ENCODE measurements around the gene APOOL. TPM values are rescaled to one million over a fixed set of nuclear protein-coding genes. Genes with fewer than 3 reads are reported as not detected.

APOOL gene
- total RNA-seq, 4 donors from 2014 or later = 15.0 to 29.7 (median 23.8) TPM

DNA sequence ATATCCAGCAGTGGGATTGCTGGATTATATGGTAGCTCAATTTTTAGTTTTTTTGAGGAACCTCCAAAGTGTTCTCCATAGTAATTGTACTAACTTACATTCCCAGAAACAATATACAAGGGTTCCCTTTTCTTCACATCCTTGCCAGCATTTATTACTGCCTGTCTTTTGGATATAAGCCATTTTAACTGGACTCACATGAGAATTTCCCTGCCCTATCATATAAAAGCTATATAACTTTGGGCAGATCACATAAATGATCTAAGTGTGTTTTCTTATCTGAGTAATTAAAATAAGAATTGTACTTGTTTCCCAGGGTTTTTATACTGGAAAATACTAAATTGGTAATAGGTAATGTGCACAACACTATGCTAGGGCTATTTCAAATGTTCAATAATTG lies 25.4 kb downstream of the APOOL start:
- Histone ChIP-seq H3K27ac (no peak overlapping the region), H3K4me1 (peaks cover 7 to 9% of the 10 kb centered on the region in 2 donors), H3K4me3 (no peak overlapping the region), H3K9me3 (no peaks in the 10 kb centered on the region), H3K36me3 (no peaks in the 10 kb centered on the region), H3K27me3 (no peaks in the 10 kb centered on the region)
- no peak for DNase-seq
- no peak for TF ChIP-seq CTCF (IDR thresholded peaks at IDR 0.05 in 4 of 5, conservative IDR thresholded peaks at IDR 0.05 in 1 of 5)
- TF ChIP-seq POLR2A (IDR thresholded peaks at IDR 0.05) = no peak
- no peak for ATAC-seq
- intact Hi-C loops (cut with DNase I; ENCODE audit: low total_unique reads) = no loop called here
- in situ Hi-C loops (cut with MboI; ENCODE audit: low sequenced_read_pairs in 4 of 4) = no loop called here

DNA sequence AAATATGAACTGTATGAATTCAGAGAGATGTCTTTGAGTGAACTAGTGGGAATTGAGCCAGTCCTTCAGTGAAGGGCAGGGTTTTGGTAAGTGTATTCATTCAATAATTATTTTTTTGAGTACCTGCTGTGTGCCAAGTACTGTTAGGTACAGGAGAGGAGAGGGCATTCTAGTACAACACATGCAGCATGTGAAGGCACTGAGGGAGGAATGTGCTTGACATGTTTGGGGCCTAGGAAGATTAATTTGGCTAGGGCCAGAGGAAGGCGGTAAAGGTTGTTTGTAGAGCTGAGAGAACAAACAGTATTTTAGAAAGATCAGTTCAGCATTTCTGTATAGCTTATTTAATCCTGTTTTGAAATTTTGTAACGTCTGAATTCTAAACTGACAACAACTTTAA lies 27.8 kb downstream of the APOOL start:
- Histone ChIP-seq H3K36me3 (no peaks in the 10 kb centered on the region), H3K27me3 (no peaks in the 10 kb centered on the region), H3K4me1 (no peaks in the 10 kb centered on the region), H3K4me3 (no peak overlapping the region), H3K9me3 (no peaks in the 10 kb centered on the region), H3K27ac (no peak overlapping the region)
- intact Hi-C loops (cut with DNase I; ENCODE audit: low total_unique reads) = no loop called here
- TF ChIP-seq POLR2A (IDR thresholded peaks at IDR 0.05) (no peak), CTCF (IDR thresholded peaks at IDR 0.05 in 4 of 5, conservative IDR thresholded peaks at IDR 0.05 in 1 of 5) (no peak)
- DNase-seq = no peak
- in situ Hi-C loops (cut with MboI; ENCODE audit: low sequenced_read_pairs in 4 of 4) = no loop called here
- ATAC-seq = no peak

DNA sequence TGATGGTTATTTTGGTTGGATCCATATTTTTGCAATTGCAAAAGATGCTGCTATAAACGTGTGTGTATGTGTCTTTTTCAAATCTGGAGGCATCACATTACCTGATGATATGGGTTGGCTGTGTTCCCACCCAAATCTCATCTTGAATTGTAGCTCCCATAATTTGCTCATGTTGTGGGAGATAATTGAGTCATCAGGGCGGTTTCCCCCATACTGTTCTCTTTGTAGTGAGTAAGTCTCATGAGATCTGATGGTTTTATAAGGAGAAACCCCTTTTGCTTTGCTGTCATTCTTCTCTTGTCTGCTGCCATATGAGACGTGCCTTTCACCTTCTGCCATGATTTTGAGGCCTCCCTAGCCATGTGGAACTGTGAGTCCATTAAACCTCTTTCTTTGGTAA lies 33.4 kb downstream of the APOOL start:
- Histone ChIP-seq H3K36me3 (no peaks in the 10 kb centered on the region), H3K27me3 (no peaks in the 10 kb centered on the region), H3K27ac (no peak overlapping the region), H3K4me3 (no peak overlapping the region), H3K4me1 (no peaks in the 10 kb centered on the region), H3K9me3 (no peaks in the 10 kb centered on the region)
- no peak for TF ChIP-seq CTCF (IDR thresholded peaks at IDR 0.05 in 4 of 5, conservative IDR thresholded peaks at IDR 0.05 in 1 of 5)
- TF ChIP-seq POLR2A (IDR thresholded peaks at IDR 0.05) = no peak
- in situ Hi-C loops (cut with MboI; ENCODE audit: low sequenced_read_pairs in 4 of 4) = no loop called here
- DNase-seq (no peak), ATAC-seq (no peak)
- intact Hi-C loops (cut with DNase I; ENCODE audit: low total_unique reads) = no loop called here

GRCh38 chrX:85051627-85052026 lies 48.0 kb downstream of the APOOL start:
- Histone ChIP-seq H3K4me3 (no peak overlapping the region), H3K4me1 (no peaks in the 10 kb centered on the region), H3K27ac (peak overlapping the region in 1 of 4 donors; percentile 18), H3K27me3 (no peaks in the 10 kb centered on the region), H3K9me3 (no peaks in the 10 kb centered on the region), H3K36me3 (no peaks in the 10 kb centered on the region)
- intact Hi-C loops (cut with DNase I; ENCODE audit: low total_unique reads) = loop anchor here (10.0 kb wide), 1 partner anchor 327 kb away; no protein-coding TSS in a partner anchor
- in situ Hi-C loops (cut with MboI; ENCODE audit: low sequenced_read_pairs in 4 of 4) = no loop called here
- TF ChIP-seq CTCF (IDR thresholded peaks at IDR 0.05 in 4 of 5, conservative IDR thresholded peaks at IDR 0.05 in 1 of 5) = no peak
- TF ChIP-seq POLR2A (IDR thresholded peaks at IDR 0.05) = no peak
- ATAC-seq = no peak
- no peak for DNase-seq

DNA sequence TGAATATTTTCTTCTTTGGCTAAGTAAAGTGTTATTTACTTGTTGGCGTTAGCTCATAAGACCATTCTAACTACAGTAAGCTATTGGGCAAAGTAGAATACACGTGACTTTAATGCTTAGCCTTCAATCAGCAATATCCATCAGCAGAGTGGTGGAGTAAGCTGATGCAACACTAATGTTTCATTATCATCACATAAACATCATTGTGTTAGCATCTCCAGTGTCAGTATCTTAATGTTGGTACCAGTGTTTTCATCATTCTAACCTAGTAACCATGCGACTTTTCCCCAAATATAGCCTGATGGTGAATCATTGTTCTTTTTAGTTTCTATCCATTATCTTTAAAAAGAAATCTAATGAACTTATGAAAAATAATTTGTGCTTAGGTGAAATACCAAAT lies 48.5 kb downstream of the APOOL start:
- in situ Hi-C loops (cut with MboI; ENCODE audit: low sequenced_read_pairs in 4 of 4) = no loop called here
- DNase-seq (no peak), ATAC-seq (no peak)
- Histone ChIP-seq H3K4me1 (no peaks in the 10 kb centered on the region), H3K27me3 (no peaks in the 10 kb centered on the region), H3K4me3 (no peak overlapping the region), H3K9me3 (no peaks in the 10 kb centered on the region), H3K36me3 (no peaks in the 10 kb centered on the region), H3K27ac (peak overlapping the region in 1 of 4 donors; percentile 18)
- TF ChIP-seq POLR2A (IDR thresholded peaks at IDR 0.05) = no peak
- intact Hi-C loops (cut with DNase I; ENCODE audit: low total_unique reads) = loop anchor here (10.0 kb wide), 1 partner anchor 327 kb away; no protein-coding TSS in a partner anchor

Data from gastrocnemius medialis (tissue), 4 donors.